Pons (tissue), 1 donor: ENCODE measurements around the gene RRAS2.

Experiments used
- DNase-seq: peaks from one replicate; pipeline ENCODE4 v3.0.0-alpha.2; 2016; ENCODE audit warnings: low spot score

RRAS2 gene

DNA sequence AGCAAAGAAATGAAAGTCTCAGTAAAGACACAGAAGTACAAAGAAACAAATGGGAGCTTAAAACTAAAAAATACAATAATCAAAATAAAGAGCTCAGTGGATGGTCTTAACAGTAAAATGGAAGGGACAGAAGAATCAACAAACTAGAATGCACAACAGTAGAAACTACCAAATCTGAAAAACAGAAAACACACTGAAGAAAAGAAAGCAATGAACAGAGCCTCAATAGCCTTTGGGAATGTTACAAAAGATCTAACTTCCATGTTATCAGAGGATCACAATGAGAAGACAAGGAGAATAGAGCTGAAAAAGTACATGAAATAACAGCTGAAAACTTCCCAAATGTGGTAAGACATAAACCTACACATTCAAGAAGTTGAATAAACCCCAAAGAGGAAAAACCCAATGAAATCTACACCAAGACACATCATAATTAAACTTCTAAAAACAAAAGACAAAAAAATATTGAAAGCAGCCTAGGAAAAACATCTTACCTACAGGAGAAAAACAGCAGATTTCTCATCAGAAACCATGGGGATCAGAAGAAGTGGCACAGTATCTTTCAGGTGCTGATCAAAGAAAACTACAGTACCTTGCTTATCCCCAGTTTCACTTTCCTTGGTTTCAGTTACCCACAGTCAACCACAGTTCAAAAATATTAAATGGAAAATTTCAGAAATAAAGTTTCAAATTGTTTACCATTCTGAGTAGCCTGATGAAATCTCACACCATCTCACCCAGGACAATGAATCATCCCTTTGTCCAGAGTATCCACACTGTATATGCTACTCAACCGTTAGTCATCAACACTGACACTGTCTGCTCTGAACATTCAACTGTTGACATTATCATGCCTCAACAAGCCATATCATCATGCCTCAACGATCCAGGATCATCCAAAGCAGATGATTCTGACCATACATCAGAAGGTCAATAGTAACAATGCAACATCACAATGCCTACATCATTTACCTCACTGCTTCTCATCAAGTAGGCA, 22.2 kb downstream of the RRAS2 start:
- no peak for DNase-seq

DNA sequence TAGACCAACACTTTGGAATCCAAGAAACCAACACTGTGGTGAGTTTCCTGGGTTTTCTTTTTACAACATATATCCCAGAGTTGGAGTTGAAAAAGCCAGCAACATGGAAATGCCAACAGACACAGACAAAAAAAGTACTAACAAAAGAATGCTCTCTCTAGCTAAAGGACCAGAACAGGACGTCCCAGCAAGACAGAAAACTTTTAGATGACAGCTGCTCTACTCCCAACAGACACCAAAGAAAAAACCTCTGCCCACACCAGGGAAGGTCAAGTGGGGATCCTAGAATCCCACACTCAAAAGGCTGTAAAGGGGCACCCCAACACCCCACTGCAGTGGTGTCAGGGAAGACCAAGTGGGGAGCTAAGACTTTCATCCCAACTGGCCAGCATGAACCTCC, 23.3 kb downstream of the RRAS2 start:
- DNase-seq, result no peak

DNA sequence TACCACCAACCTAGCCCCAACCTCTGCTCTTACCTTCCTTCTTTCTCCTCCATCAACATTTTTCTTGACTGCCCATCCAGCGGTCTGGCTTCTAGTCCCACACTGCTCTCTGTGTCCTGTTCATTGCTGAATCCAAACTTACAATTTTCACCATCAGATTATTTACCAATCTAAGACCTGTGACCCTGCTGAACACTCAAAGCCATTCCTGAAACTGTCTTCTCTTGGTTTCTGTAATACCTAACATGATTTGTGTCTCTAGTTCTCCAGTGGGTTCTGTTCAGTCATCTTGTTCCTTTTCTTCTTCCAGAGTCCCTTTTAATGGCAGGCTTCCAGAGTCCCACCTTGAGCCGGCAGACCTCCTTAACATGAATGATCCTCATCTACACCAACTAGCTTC, 24.1 kb downstream of the RRAS2 start:
- no peak for DNase-seq

DNA sequence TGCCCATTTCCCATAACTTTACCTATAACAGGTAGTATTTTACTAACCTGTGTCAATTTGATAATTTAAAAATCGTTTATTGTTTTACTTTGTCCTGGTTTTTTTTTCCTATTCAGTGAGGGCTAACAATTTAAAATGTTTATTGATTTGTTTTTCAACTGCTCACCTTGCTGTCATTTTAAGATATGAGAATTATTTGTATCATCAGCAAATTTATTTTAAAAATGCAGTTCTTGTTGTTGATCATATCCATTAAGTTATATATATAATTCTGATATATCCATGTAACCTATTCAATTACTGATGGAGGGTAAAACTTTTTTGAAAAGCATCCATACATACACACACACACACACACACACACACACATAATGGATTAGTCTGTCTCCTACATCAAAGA, 24.8 kb downstream of the RRAS2 start:
- DNase-seq, result no peak

DNA sequence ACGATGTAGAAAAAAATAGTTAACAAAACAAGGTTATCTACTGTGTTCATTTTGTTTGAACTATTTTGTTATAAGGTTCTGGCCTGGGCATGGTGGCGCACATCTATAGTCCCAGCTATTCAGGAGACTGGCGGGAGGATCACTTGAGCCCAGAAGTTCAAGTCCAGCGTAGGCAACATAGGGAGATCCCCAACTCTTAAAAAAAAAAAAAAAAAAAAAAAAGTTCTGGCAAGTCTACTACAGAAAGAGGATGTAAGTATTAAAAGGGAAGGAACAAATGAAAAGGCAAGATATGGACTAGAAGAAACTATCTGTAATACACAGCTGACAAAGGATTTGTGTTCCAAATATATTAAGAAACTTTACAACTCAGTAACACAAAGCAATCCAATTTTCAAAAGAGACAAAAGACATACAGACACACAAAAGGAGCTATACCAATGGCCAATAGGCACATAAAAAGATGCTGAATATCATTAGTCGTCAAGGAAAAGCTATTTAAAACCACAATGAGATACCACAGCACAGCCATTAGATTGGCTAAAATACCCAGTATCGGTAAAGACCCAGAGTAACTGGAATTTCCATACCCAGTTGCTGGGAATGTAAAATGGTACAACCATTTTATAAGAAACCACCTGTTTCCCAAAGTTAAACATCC, 27.4 kb downstream of the RRAS2 start:
- DNase-seq, result no peak

DNA sequence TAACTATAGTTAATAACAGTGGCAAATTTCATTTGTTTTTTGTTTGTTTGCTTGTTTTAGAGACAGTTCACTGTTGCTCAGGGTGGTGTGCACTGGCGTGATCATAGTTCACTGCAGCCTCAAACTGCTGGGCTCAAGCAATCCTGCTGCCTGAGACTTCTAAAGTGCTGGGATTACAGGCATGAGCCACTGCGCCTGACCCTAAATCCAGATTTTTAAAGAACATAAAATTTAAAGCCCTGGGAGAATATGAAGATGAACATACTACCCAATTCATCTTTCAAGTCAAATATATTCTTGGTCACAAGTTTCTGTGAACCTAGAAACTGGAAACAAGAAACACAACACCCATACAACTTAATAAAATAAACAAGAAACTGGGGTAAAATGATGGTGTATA, 28.1 kb downstream of the RRAS2 start:
- no peak for DNase-seq

DNA sequence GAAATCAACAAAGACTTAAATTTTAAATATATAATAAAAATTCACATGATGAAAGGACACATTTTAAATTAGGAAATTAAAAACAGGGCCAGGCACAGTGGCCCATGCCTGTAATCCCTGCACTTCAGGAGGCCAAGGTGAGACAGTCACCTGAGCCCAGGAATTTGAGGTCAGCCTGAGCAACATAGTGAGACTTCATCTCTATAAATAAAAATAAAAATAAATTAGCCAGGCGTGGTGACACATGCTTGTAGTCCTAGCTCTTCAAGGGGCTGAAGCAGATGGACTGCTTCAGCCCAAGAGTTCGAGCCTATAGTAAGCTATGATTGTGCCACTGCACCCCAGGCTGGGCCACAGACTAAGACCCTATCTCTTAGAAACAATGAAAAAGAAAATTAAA, 29.3 kb downstream of the RRAS2 start:
- no peak for DNase-seq

DNA sequence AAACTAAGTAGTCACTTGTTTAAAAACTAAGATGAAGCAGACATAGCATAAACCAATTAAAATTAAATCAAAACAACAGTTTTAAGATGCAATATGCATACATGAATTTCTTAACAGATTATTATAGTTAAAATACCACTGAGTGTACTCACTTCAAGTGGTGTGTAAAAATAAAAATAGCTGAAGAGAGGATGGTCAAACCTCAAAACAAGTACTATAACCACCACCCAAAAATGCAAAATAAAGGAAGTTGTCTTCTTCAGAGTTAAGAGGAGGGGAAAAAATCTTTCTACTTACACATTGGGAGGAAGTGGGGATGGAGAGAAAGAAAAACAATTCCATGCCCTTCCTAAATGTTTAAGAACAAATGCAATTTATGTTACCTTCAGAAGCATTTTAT, 31.9 kb downstream of the RRAS2 start:
- DNase-seq, result no peak

DNA sequence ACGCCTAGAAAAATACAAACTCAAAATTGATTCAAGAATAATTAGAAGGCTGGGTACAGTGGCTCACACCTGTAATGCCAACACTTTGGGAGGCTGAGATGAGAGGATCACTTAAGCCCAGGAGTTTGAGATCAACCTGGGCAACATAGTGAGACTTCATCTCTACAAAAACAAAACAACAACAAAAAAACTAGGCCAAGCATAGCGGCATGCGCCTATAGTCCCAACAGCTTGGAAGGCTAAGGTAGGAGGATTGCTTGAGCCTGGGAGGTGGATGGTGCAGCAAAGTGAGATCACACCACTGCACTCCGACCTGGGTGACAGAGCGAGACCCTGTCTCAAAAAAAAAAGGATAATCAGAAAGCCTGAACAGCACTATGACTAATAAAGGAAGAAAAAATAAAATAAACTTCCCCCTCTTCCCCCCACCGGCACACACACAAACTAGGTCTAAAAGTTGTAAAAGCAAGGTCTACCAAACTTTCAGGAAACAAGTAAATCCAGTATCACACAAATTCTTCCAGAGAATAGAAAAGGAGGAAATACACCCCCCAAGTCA, 35.8 kb downstream of the RRAS2 start:
- no peak for DNase-seq

DNA sequence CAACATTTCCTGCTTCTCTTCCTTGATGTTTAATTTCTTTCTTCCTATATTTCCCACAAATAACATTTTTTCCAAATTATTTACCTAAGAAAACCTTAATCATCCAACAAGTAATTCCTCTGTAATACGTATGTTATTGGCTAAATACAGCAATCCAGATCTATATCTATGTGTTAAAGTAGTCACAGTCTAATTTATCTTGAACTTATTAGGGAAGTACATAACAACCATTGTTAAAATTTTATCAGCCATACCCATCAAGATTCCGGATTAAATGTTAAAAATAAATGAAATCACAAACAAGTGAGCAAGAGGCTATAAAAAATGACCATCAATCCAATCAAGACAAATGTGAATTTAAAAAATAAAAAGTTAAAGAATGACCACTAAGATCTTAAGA, 36.5 kb downstream of the RRAS2 start:
- DNase-seq, result no peak

DNA sequence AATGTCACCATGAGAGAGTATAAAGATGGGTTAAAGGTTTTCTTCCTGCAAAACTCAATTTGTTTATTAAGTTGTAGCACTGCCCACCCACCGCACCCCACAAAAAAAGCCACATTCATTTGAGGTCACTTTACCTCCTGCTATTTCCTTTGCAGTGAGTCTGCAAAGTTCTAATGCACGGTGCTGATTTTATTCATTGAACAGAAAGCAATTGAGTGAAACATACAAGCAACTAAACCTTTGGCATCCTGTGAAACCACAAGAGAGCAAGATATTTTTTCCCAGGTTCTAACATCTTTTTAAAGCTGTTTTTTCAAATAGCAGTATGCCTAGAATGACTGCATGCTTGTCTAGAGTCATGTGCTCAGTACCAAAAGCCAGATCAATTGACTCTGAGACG, 39.0 kb downstream of the RRAS2 start:
- no peak for DNase-seq

DNA sequence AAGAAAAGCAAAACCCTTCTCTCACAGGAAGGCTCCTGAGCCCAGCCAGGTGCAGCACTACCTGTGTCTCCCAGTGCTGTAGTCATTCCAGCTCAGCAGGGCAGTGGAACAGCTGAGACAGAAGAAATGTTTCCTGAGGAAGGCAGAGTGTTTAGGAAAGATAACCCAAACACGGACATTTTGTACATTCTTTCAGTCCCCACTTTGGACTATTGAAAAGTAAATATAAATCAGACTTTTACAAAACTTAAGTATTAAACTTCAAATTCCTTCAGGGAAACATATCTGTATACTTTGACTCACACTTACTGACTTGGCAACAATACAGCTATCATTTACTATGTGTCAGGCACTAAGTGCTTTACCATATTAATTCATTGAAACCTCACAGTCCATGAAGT, 40.4 kb downstream of the RRAS2 start:
- DNase-seq, result no peak

DNA sequence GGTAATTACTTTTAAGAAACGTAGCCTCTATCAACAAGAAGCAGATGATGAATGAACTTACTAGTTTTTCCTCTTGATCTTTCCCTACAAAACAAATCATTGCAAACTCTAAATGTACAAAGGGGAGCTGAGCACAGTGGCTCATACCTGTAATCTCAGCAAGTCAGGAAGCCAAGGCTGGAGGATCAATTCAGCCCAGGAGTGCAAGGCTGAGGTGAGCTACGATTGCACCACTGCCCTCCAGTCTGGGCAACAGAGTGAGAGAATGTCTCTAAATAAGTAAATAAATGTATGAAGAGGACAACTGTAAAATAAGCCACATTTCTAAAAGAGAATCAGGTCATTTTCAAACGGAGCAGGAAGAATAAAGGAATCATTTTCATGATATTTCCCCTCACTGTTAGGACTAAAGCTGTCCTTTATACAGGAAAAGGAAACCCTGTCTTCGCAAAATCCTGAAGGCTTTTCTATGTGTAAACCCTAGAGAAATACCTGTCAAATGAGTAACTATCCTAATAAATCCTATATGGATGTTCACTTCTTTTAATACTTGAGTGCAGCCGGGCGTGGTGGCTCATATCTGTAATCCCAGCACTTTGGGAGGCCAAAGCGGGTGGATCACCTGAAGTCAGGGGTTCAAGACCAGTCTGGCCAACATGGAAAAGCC, 41.2 kb downstream of the RRAS2 start:
- DNase-seq, result no peak

DNA sequence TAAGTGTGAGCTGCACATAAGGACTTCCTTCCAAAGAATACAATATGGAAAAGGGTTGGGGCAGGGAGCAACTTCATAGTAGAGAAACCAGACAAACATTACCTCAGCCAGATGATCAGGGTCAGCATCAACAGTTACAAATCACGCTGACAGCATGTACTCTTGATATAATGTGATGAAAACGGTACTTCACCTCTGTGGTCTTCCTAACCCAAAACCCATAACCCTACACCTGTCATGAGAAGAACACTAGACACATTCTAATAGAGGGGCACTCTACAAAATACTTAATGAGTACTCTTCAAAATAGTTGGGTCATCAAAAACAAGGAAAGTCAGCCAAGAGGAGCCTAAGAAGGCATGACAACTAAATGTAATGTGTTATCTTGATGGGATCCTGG, 43.9 kb downstream of the RRAS2 start:
- DNase-seq, result no peak

DNA sequence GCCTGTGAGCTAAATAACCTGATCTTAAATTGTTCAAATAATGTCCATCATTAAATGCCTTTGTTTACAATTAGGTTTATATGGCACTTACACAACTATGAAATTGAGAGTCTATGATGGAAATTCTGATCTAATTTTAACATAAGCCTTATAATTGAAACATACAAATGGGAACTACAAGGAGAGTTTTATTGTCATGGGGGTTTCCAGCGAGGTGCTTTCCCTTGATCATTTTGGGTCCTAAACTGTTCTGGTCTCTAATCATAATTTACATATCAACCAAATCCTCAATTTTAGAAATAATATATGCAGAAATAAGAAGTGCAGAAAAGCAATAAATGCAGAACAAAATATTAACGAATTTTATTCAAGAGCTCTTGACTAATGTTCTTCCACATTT, 44.9 kb downstream of the RRAS2 start:
- no peak for DNase-seq

DNA sequence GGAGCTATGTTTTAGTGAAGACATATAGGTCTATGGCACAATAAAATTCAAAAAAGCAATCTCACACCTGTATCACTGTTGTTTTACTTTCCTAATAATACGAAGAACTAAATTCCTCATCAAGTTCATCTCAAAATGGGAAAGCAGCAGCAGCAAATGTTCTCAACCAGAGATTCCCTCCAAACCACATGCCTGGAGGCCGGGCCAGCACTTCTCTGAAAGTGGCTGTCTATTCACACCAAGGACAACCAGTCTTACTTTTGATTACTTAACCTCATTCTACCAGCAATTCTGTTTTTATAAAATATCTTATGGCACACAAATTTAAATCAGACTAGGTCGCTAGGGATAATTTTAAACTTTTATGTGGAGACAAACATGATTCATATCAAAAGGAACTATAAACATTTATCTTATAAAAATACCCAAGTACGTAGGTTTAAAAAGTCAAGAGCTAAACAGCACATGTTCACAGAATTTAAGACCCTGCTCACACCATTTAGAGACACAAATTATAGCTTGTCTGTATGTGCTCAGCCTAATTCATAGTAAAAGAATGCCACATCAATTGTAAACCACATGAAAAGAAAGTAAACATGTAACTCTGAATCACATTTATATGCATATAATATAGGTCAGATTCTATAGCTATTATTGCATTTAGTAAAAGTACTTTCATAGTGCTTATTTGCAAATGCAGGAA, 46.1 kb downstream of the RRAS2 start:
- no peak for DNase-seq

DNA sequence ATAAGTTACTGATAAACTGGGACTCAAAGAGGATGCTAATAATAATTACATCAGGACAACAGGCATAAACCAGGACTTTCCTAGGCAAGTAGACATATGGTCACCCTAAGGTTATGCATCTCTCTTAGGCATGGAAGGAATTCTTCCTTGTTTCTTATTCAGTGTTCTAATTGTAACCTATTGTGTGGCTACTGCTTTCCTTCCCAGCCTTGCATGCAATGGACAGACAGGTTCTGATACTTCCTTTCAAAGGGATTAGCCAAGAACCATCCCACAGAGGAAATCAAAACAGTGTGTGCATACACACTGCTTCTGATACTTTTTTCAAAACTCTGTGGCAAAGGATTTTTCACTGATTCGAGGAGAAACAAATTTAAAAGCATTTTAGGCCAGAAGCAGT, 48.3 kb downstream of the RRAS2 start:
- no peak for DNase-seq

DNA sequence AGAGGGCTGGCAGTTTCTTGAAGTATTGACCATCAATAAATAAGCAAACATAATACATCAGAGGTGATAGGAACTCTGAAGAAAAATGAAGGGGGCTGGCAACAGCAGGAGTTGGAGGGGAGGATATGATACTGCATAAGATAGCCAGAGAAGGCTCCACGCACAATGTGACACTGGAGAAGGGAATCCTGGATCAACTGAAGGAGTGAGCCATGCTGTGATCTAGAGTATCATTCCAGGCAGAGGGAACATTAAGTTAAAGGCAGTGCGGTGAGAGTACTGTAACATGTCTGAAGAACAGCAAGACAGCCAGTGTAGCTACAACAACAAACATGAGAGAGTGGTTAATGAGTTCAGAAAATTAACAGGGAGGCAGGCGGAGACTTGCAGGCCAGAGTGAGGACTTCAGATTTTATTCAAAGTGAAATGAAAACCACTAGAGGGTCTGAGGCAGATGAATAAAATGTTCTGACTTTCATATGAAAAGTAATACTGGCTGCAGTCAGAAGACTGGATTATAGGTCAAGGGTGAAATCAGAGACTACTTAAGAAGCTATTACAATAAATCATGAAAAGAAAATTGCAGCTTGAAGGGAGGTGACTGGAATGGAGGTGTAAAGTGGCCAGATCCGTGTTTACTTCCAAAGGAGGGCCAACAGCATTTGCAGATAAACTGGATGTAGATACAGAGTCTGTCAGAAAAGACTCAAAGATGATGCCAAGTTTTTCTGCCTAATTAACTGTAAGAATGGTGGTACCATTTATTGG, 49.4 kb downstream of the RRAS2 start:
- no peak for DNase-seq

DNA sequence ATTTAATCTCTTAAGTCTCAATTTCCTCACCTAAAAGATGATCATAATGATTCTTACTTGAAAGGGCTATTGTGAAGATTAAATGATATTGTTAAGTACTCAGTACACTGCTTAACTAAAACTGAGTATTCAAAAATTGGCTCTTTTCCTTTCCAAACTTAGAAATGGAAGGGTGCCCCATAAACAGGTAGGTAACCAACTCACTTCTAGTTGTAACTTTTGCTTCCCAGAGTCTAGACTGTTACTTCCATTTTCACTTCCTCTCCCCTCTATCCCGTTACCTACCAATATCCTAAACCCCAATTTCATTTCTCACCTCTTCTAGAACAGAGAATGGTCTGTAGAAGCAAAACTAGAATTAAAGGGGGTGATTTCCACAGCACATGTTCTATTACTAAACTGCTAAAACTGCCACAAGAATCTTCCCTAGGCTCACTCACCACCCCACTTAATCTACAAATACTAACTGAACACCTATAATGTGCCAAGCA, 50.0 kb downstream of the RRAS2 start:
- DNase-seq, result no peak

DNA sequence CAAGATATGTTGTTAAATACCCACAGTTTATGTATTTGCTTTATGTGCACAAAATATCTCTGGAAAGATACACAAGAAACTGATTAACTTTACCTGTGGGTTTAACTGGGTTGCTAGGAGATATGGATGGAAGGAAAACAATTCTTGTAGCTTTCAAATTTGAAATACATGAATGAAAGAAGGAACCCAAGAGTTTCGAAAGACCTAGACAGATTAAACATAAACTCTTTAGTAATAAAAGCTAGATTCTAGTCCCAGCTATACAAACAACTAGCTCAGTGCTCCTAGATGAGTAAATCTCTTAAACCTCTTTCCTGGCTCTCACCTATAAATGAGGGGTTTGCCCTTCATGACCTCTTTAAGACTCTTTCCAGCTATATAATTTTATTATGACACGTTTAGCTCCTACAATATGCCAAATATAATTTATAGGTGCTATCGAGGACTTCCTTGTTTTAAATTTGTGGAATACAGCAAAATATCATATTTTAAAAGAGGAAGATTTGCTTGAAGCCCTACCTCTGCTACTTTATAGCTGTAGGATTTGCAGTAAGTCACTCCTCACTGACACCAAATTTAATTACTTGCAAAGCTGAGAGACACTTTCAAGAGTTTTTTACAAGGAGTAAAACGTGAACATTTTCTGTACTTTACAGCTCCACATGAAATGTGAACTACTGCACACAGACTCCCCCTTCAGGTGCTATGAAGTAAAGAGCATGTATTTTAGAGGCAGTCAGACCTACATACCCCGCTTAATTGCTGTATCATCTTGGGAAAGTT, 50.7 kb downstream of the RRAS2 start:
- DNase-seq, result peak; percentile 9
